HG02870 (cell line): ENCODE measurements around the gene MAGI1.

ENCODE experiments used
- ATAC-seq: cut with Tn5 transposase; IDR thresholded peaks from one replicate; pipeline ENCODE4 v1.9.1; 2021; ENCODE audit warnings: mild to moderate bottlenecking, moderate library complexity; ENCODE audit not compliant: unreplicated experiment

Gene MAGI1

DNA sequence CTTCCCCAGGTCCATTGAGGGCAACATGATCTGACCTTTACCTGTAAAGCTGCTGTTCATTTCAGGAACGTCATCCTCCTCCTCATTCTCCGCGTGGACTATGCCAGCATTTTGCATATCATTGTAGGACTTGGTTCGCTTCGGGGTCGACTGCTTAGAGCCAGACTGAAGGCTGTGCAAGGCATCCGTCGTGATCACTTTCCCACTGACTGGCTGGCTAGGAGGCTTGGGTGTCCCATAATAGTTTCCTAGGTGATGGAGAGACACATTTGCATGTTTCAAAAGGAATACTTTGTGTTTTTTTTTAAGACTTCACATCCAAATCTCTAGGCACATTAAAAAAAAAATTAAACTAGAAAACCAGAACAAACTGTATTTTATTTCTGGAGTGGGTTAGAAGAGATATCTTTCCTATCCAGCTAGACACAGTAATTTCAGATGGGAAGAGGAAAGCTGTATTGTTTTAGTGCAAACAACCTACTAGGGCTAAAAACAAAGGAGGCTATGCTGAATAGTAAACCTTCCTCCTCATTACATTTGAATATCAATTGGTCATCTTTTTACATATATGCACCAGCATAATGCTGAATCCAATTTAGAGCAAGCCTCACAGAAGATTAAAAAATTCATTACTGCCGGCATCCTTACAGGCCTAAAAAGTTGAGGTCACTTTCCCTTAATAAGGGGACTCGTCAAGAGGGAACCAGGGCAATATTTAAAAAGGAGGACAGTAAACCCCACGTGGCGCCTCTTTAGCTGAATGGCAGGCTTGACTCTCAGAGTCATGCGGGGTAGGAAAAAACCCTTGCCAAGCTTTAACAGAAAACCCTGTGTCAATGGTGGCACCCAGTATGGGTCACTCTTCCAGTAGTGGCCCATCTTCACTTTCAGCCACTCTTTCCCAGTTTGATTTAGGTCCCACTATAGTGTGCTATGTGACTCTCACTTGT is 559.9 kb downstream of the MAGI1 start:
- ATAC-seq = no peak

DNA sequence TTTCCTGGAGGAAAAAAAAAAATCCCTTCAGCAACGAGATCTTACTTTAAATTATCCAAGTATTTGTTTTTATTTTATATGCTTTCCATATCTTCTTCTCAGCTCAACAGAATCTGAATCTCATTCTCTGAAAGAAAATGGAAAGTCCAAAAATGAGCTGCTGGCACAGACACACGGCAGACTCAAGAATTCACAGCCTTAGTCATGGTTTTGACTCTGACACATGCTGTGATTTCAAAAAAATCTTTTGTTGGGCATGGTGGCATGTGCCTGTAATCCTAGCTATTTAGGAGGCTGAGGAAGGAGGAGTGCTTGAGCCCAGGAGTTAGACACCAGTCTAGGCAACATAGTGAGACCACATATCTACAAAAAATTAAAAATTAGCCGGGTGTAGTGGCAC is 565.0 kb downstream of the MAGI1 start:
- no peak for ATAC-seq

DNA sequence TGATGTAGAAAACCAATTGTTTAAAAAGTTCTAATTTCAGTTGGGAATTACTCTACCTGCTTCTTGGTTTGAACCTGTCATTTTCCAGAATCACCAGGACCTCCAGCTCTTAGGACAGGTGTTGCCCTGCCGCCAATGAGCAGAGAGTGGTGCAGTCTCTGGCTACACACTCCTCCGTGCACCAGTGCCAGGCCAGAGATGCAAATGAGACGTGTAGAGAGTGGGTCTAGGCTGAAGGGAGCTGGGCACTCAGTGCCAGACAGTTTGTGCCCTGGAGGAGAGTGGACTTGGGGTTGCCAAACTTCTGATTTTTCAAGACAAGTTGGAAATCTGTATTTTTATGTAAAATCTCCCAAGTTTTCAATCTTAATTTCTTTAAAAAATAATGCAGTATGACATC is 566.2 kb downstream of the MAGI1 start:
- ATAC-seq = no peak

DNA sequence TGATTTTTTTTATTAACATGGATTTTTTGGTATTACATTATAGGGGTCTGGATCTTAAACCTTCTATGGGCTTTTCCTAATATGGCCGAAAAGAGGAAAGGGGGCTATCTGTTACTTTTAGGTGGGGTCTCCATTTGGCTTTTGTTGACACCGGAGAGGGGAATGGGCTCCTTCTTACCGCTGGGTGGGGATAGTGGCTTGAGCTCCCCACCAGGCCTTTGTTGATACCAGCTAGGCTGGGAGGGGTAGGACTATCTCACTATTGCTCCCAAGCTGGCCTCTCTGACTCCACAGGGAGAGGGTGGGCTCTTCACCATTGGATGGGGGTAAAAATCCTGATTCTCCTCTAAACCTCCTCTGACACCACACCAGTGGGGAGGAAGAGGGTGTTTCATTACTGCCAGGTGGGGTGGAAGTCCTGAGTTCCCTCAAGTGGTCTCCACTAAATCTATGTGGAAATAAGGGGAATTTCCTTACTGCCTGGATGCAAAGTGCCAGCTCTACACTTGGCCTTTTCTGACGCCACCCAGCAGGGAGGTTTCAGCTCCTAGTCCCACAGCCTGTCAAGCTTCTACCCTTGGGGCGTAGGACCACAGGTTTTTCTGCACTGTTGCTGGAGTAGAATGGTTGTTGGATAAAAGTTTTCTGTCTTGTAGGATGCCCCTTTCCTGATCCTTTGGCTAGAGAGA is 572.3 kb downstream of the MAGI1 start:
- no peak for ATAC-seq

DNA sequence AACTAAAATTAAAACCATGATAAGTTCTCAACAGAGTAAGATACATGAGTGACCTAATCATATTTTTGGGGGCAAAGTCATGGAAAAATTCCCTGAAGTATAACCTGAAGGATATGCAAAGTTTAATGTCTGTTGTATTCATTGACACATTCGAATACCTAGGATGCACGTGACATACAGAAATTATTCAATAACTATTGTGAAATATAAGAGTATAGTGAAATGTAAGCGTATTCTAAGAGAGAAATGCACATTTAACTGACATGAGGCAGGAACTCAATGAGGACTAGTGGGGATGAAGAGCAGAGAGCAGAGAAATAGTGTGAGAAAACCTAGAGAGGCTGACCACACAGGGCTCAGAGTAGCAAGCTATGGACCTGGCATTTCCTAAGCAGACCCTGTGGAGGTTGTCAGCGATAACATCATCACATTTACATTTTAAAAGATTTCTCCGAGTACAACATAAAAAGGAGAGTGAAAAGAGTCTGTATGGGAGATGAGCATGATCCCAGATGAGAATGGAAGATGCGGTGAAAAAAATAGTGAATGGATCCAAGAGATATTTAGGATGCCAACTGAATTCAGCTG is 588.8 kb downstream of the MAGI1 start:
- no peak for ATAC-seq

DNA sequence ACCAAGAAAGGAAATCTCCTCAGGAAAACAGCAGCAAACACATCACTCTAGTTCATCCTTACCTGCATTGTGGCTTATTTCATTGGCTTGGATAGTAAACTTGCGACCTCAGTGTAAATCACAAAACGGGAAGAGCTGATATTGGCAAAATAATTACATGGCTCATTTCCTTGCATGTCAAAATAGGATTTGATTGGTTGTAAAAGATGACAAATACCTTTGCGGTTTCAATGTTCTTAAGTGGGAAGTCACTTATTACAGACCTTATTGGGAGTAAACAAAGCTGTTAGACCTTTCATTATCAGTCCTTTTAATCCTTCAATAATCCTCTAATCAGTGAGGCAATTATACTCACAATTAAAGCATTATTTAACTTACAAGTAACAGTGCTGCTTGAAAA is 590.6 kb downstream of the MAGI1 start:
- ATAC-seq = no peak

DNA sequence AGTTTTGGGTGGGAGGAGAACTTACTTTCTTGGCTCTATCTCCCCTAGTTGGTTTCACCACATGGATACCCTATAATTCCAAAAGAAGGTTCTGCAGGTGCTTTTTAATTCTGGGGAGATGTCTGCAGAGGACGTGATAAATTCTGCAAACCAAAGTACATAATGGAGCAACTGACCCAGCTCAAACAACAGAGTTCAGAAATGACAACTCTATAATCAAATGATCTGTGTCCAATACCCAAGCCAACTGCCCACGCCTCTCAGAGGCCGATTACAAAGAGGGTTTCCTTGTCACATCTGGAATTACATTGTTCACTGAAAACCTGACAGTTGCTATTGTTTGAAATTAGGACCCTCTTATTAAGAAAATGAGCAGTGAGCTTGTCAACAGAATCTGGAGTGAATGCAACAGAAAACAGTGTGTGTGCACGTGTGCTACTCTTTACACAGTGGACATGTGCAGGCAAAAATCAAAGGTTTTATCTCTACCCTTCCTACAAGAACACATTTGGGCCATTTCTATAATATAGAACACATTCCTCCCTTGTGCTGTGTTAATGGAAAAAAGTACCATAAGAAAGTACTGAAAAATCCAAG is 593.0 kb downstream of the MAGI1 start:
- ATAC-seq = no peak

DNA sequence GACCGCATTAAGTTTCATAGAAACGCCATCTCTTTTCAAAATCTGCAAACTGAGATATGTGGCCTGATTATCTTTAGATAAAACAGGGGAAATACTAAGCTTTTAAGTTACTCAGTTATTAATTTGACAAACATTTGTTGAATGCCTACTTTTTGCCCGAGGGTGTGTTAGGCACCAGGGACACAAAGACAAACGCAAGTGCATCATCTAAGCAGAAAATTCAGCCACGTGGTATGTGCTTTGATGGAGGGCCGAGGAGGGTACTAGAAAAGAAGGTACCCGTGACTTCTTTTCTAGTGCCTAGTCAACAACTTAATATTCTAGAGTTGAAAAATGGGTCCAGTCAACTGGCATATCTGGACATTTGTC is 594.3 kb downstream of the MAGI1 start:
- no peak for ATAC-seq

DNA sequence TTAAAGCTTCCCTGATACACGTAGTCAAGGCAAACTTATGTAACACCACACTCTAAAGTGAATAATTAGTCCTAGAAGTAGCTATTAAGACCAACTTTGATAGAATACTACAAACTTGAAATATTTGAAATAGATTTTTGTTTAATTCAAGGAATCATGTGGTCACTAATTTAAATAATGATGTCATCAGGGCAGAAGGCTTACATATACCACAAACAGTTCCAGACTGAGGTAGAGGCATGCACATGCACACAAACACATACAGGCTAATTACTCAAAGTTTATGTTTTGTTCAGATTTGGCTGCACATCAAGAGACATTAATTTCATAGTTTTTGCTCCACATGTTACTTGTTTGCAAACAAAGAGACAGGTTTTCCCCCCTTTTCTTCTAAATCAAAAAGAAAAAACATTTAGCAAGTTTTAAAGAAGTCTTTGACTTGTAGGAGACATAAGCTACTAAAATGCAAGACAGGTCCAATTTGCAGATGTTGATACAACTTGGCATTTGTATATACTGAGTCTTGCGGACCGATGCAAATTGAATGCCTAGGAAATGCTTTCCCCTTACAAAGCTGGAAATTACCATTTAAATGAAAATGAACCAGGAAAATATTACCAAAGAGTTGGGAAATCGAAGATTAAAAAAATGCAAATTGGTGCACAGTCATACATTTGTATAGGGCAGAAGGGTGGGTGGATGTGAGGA is 594.8 kb downstream of the MAGI1 start:
- ATAC-seq = no peak

DNA sequence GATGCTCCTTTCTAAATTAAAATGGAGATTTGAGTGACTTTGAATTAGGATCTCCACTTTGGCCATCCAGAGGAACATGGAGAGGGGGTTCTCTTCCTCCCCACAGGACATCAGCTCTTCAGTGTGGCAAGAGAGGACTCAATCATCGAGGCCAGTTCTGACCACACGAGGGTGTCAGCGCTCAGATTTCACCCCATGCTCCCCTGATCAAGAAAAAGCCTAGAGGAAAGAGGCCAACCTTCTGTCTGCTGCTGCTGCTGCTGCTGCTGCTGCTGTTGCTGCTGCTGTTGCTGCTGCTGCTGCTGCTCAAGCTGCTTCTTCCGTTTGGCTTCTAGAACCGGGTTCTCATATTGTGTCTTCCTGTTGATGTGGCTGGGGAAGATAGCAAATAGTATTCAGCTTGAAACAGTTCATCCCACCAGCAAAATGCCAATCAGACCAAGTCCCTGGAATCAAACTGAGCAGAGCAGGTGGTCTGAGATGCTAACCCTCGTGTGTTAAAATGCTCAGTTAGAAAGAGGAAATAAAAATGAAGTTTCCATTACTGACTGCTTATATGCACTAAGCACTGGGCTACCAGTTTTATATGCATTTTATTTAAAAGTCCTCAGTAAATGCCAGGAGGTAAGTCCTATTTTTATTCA is 599.0 kb downstream of the MAGI1 start:
- ATAC-seq = no peak

DNA sequence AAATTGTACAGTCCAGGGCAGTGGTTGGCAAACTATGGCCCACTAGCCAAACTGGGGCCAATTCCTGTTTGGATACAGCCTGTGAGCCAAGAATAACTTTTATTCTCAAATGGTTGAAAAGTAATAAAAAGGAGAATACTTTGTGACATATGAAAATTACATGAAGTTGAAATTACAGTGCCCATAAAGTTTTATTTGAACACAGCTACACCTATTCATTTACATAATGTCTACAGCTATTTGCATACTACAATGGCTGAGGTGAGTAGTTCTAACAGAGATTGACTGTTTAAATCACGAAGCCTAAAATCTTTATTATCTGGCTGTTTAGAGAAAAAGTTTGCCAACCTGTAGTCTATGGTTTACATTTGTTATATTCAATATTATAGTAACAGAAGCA is 600.1 kb downstream of the MAGI1 start:
- no peak for ATAC-seq

DNA sequence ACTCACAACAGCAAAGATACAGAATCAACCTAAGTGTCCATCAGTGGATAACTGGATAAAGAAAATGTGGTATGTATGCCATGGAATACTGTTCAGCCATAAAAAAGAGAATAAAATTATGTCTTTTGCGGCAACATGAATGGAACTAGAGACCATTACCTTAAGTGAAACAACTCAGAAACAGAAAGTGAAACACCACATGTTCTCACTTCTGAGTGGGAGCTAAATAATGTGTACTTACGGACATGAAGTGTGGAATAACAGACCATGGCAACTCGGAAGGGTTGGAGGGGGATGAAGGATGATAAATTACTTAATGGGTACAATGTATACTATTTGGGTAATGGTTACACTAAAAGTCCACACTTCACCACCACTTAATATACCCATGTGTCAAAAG is 600.6 kb downstream of the MAGI1 start:
- ATAC-seq = no peak

DNA sequence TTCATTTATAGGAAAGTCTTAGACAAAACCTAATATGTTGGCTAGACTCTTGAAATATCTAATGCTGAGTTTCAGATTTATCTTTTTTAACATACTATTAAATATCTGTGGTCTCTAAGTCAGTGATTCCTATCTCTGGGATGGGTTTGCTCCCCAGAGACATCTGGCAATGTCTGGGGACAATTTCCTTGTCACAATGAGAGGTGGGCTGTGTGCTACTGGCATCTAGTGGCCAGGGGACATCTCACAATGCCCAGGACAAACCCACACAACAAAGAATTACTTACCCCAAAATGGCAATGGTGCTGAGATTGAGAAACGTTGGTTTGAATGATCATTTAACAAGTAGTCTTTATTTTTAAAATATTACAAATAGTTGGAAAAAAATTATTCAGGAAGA is 602.1 kb downstream of the MAGI1 start:
- ATAC-seq = no peak

DNA sequence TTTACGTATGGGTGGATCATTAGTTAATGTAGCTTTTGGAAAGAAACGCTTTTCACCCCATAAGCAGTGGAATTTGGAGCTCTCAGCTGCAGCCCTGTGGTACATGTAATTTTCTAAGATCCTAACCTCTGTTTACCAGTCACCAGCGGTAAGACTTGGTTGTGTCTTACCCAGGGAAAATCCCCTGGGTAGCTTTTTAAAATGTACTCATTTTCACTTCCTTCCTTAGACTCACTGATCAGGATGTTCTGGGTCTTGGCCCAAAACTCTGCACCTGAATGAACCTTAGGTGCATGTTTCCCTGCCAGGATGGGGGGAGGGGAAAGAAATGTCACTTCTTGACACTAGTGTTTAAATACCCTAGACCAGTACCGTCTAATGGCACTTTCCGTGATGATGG is 605.2 kb downstream of the MAGI1 start:
- peak; percentile 77 for ATAC-seq

DNA sequence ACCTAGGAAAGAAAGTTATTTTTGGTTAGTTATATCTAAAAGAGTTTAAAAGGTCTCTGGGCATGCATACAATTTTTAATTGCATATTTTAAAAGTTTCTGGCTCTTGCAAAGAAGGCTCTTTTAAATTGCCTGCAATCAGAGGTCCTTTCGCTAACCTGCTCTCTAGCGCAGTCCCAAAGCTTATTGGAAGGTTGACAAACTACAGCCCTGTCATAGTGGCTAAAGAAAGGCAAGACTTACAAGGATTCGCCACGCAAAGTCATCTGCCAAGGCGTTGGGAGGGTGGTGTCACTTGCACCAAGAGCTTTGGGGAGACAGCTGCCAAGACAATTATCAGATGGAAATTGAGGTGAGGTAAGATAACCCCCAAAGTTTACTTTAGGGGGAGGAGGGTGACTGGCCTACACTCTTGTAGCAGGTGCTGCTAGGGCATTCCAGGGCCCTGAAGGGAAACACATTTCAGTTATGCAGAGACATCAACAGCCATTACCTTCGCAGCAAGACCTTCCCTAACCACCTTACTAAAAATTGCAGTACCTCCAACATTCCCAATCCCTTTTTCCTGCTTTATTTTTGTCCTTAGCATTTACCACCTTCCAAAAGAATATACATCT is 606.2 kb downstream of the MAGI1 start:
- no peak for ATAC-seq

DNA sequence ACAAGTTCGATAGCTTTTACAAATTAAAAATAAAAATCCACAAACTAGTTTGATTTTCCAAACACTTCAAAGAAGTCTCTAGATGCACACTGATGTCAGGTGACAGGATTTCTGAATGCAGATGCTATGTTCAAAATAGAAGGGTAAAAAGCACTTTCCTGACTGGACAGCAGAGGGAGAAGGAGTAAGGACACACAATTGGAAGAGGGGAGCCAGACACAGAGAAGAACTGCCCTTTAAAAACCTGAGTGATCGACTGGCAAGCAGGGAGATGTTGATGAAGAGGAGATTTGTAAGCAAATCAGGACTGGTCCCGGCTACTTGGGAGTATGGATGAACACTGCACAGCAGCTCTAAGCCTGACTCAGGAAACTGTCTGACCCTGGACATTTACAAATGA is 612.8 kb downstream of the MAGI1 start:
- ATAC-seq = no peak

DNA sequence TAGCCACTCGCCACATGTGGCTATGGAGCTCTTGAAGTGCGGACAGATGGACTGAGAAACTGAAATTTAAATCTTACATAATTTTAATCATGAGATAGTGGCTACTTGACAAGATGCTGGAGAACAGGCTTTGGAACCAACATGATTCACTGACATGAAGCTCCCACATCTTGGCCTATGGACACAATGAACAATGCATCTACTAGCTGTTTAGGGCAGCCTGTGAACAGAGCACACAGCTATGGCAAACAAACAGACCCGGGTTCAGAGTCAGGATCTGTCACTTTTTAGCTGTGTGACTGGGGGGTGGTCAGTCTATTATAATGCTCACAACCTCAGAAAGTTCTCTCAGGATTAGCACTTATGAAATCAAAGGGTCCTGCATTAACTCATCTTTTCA is 616.6 kb downstream of the MAGI1 start:
- no peak for ATAC-seq

DNA sequence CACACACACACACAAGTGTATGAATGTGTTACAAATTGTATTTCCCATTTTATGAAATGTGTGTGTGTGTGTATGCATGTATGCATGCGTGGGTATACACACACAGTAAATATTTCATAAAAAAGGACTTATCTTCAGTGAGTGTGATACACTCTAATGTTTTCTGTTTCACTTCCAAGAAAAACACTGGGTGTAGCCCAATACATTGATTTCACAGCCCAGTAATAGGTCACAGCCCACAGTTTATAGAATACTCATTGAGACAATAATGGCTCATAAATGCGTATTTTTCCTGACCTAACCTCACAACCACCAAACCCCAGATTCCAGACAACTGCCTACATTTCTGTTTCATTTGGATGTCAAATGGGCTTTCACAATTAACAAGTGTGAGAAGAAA is 619.5 kb downstream of the MAGI1 start:
- ATAC-seq = no peak

DNA sequence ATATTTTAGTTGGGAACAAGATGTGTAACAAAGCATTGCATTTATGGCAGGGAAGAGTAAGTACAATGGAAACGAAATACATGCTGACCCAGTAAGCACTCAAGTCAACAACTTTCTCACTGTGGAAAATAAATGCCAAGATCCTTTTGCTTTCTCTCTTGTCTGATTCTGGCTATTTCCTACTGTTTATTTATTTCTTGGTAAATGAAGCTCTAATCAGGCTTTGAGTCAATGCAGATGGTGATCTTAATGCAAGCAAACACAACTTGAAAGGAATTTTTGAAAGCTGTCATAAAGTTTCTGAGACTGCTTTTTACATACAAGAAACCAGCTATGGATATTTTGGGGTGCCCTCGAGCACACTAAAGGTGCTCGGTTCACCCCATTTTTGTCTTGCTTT is 624.8 kb downstream of the MAGI1 start:
- no peak for ATAC-seq

DNA sequence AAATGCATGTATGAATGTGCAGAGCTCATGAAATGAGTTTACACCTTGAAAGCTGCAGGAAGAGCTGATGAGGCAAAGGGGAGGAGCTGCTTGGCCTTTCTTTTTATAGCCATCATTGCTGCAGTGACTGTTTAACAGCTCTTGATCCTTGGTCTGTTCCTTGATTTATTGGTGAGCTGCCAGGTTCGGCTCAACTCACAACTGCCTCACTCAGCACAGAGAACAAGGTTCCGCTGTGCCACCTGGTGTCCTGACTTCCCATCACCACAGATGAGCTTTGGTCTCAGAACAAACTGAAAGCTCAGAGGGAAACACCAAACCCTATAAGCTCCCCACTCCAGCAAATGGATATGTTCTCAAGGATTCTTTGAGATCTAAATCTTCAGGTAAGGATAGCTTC is 626.1 kb downstream of the MAGI1 start:
- ATAC-seq = no peak
